Measurements from ENCODE around the gene TIMM23. TPM values are rescaled to one million over a fixed set of nuclear protein-coding genes. Genes with fewer than 3 reads are reported as not detected.

TIMM23 gene
- total RNA-seq, 1 donor from 2014 or later: 93.2 TPM

DNA sequence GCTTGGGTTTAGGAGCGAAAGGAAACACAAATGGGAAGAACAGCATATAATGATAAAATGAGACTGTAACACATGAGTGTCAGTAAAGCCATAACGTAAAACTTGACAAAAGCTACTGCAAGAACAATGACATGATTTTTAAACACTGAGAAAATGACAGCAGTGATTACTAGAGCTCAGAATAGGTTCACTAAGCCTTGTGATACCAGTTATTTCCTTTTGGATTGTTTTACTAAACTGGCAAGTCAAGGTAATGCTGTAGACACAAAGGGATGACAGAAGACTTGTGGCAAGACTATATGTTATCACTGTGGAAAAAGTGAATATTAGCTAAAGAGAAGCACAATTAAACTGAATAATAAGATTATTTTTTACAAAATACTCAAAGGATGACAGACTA is 45.4 kb downstream of the TIMM23 start:
- H3K36me3 Mint-ChIP-seq (ENCODE audit: low read depth, unreplicated experiment): peaks cover 13% of the 10 kb centered on the region
- H3K4me3 Mint-ChIP-seq (ENCODE audit: unreplicated experiment): no peak overlapping the region
- DNase-seq (ENCODE audit: low read depth) (no peak), FAIRE-seq (no peak)
- peak overlapping the region; percentile 19 for H3K27ac ChIP-seq (ENCODE audit: low read depth, low read length)
- H4K20me1 ChIP-seq (ENCODE audit: insufficient read depth, low read length): peaks cover 73% of the 10 kb centered on the region
- H3K9me3 Mint-ChIP-seq (ENCODE audit: unreplicated experiment): no peaks in the 10 kb centered on the region
- no peak overlapping the region for H2AFZ ChIP-seq (ENCODE audit: low read depth, low read length)
- no peak overlapping the region for H3K27ac Mint-ChIP-seq (ENCODE audit: unreplicated experiment)
- H3K36me3 ChIP-seq (ENCODE audit: insufficient read depth, low read length): peaks cover 13% of the 10 kb centered on the region
- H3K9ac ChIP-seq (ENCODE audit: low read length): peak overlapping the region; percentile 20
- no peak overlapping the region for H3K4me3 ChIP-seq (ENCODE audit: insufficient read depth, low read depth, low read length)
- H3K4me1 ChIP-seq (ENCODE audit: insufficient read depth, low read length): peaks cover 42% of the 10 kb centered on the region
- no peaks in the 10 kb centered on the region for H3K27me3 Mint-ChIP-seq (ENCODE audit: low read depth, unreplicated experiment)
- TF ChIP-seq, protein P1, sequence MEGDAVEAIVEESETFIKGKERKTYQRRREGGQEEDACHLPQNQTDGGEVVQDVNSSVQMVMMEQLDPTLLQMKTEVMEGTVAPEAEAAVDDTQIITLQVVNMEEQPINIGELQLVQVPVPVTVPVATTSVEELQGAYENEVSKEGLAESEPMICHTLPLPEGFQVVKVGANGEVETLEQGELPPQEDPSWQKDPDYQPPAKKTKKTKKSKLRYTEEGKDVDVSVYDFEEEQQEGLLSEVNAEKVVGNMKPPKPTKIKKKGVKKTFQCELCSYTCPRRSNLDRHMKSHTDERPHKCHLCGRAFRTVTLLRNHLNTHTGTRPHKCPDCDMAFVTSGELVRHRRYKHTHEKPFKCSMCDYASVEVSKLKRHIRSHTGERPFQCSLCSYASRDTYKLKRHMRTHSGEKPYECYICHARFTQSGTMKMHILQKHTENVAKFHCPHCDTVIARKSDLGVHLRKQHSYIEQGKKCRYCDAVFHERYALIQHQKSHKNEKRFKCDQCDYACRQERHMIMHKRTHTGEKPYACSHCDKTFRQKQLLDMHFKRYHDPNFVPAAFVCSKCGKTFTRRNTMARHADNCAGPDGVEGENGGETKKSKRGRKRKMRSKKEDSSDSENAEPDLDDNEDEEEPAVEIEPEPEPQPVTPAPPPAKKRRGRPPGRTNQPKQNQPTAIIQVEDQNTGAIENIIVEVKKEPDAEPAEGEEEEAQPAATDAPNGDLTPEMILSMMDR (IDR thresholded peaks at IDR 0.05; ENCODE audit: insufficient read depth, low read depth, low read length): no peak
- TF ChIP-seq EZH2 (IDR thresholded peaks at IDR 0.05; ENCODE audit: insufficient read depth, low read length): no peak
- no peaks in the 10 kb centered on the region for H3K27me3 ChIP-seq (ENCODE audit: insufficient read depth, low read length)
- no peaks in the 10 kb centered on the region for H3K9me3 ChIP-seq (ENCODE audit: insufficient read depth, low read depth, low read length)
- no peak overlapping the region for H3K4me2 ChIP-seq (ENCODE audit: low read length)
- peaks cover 83% of the 10 kb centered on the region for H3K79me2 ChIP-seq (ENCODE audit: insufficient read depth, low read length)
- H3K4me1 Mint-ChIP-seq (ENCODE audit: low read depth, unreplicated experiment): peaks cover 39% of the 10 kb centered on the region

DNA sequence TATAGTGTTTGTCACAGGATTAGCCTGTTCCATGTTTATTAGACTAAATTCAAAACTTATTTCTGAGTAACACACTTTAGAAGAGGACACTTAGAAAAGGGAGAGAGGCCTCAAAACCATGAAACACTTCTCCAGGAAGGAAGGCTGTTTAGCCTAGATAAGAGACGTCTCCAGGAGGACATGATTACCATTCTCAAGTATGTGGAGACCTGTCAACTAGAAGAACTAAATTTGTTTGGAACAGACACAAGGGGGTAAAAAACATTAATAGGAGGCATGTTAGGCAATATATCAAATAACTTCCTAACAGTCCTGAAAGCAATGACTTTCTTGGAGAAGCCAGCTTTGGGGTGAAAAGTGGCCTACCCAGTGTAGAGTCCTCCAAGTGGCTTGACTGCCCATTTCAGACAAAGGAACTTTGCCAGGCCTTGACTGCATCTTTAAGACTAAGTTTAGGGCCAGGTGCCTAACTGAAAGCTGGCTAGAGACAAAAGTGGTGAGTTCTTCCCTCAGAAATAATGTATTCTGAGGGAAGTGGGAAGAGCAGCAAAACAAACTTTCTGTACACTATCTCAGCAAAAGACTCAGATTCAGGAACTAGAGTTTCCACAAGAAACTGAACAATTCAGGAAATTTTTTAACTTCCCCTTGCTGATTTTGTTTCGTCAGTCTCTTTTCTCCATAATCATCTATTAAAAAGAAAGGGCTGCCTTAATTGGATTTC is 46.3 kb downstream of the TIMM23 start:
- Histone ChIP-seq H2AFZ (ENCODE audit: low read depth, low read length) (no peak overlapping the region), H3K27ac (ENCODE audit: low read depth, low read length) (peak overlapping the region; percentile 19), H3K79me2 (ENCODE audit: insufficient read depth, low read length) (peaks cover 90% of the 10 kb centered on the region), H3K4me2 (ENCODE audit: low read length) (peak overlapping the region; percentile 45), H3K4me3 (ENCODE audit: insufficient read depth, low read depth, low read length) (no peak overlapping the region), H3K27me3 (ENCODE audit: insufficient read depth, low read length) (no peaks in the 10 kb centered on the region), H3K9ac (ENCODE audit: low read length) (peak overlapping the region; percentile 20), H3K36me3 (ENCODE audit: insufficient read depth, low read length) (peaks cover 4% of the 10 kb centered on the region), H3K9me3 (ENCODE audit: insufficient read depth, low read depth, low read length) (no peaks in the 10 kb centered on the region), H4K20me1 (ENCODE audit: insufficient read depth, low read length) (peaks cover 80% of the 10 kb centered on the region), H3K4me1 (ENCODE audit: insufficient read depth, low read length) (peaks cover 46% of the 10 kb centered on the region)
- Mint-ChIP-seq H3K27ac (ENCODE audit: unreplicated experiment) (peak overlapping the region; percentile 43), H3K27me3 (ENCODE audit: low read depth, unreplicated experiment) (no peaks in the 10 kb centered on the region), H3K4me1 (ENCODE audit: low read depth, unreplicated experiment) (peaks cover 41% of the 10 kb centered on the region), H3K9me3 (ENCODE audit: unreplicated experiment) (no peaks in the 10 kb centered on the region), H3K4me3 (ENCODE audit: unreplicated experiment) (peak overlapping the region; percentile 17), H3K36me3 (ENCODE audit: low read depth, unreplicated experiment) (peaks cover 13% of the 10 kb centered on the region)
- DNase-seq (ENCODE audit: low read depth) (peak; percentile 61), FAIRE-seq (no peak)
- TF ChIP-seq, protein P1 (IDR thresholded peaks at IDR 0.05; ENCODE audit: insufficient read depth, low read depth, low read length): no peak
- no peak for TF ChIP-seq EZH2 (IDR thresholded peaks at IDR 0.05; ENCODE audit: insufficient read depth, low read length)

GRCh38 chr10:46019177-46019528 is 46.9 kb downstream of the TIMM23 start:
- Histone ChIP-seq H3K36me3 (ENCODE audit: insufficient read depth, low read length) (peaks cover 4% of the 10 kb centered on the region), H3K27me3 (ENCODE audit: insufficient read depth, low read length) (no peaks in the 10 kb centered on the region), H3K4me3 (ENCODE audit: insufficient read depth, low read depth, low read length) (no peak overlapping the region), H2AFZ (ENCODE audit: low read depth, low read length) (no peak overlapping the region), H3K79me2 (ENCODE audit: insufficient read depth, low read length) (peaks cover 93% of the 10 kb centered on the region), H3K9me3 (ENCODE audit: insufficient read depth, low read depth, low read length) (no peaks in the 10 kb centered on the region), H3K9ac (ENCODE audit: low read length) (no peak overlapping the region), H3K27ac (ENCODE audit: low read depth, low read length) (no peak overlapping the region), H3K4me1 (ENCODE audit: insufficient read depth, low read length) (peaks cover 49% of the 10 kb centered on the region), H3K4me2 (ENCODE audit: low read length) (no peak overlapping the region), H4K20me1 (ENCODE audit: insufficient read depth, low read length) (peaks cover 85% of the 10 kb centered on the region)
- H3K9me3 Mint-ChIP-seq (ENCODE audit: unreplicated experiment): no peaks in the 10 kb centered on the region
- H3K36me3 Mint-ChIP-seq (ENCODE audit: low read depth, unreplicated experiment): peaks cover 13% of the 10 kb centered on the region
- no peaks in the 10 kb centered on the region for H3K27me3 Mint-ChIP-seq (ENCODE audit: low read depth, unreplicated experiment)
- FAIRE-seq (no peak), DNase-seq (ENCODE audit: low read depth) (no peak)
- TF ChIP-seq EZH2 (IDR thresholded peaks at IDR 0.05; ENCODE audit: insufficient read depth, low read length): no peak
- TF ChIP-seq, protein P1 (IDR thresholded peaks at IDR 0.05; ENCODE audit: insufficient read depth, low read depth, low read length): no peak
- H3K27ac Mint-ChIP-seq (ENCODE audit: unreplicated experiment): no peak overlapping the region
- peaks cover 45% of the 10 kb centered on the region for H3K4me1 Mint-ChIP-seq (ENCODE audit: low read depth, unreplicated experiment)
- H3K4me3 Mint-ChIP-seq (ENCODE audit: unreplicated experiment): no peak overlapping the region

All from astrocyte (in vitro differentiated cells and primary cell).